NCI-H128 (cell line): Measurements from ENCODE around the gene EPHB2.
"Not testable (repeated sequence)": the region's sequence is repeated elsewhere in the genome, so short reads cannot be mapped to it uniquely, and the experiment has no call there.

Source experiments
- DNase-seq: peaks from one replicate; lab custom pipeline; 2025; ENCODE audit not compliant: unreplicated experiment; lab: John Stamatoyannopoulos, UW

The EPHB2 gene

GRCh38 chr1:22710701-22711049, at the start of gene EPHB2:
Gene EPHB2 (plus strand): TSS chr1:22710839. CDS start chr1:22710983, 144 bp downstream.
- peak; percentile 28 for DNase-seq

GRCh38 chr1:22661880-22662279, 48.8 kb upstream of the EPHB2 start:
- DNase-seq = no peak

DNA sequence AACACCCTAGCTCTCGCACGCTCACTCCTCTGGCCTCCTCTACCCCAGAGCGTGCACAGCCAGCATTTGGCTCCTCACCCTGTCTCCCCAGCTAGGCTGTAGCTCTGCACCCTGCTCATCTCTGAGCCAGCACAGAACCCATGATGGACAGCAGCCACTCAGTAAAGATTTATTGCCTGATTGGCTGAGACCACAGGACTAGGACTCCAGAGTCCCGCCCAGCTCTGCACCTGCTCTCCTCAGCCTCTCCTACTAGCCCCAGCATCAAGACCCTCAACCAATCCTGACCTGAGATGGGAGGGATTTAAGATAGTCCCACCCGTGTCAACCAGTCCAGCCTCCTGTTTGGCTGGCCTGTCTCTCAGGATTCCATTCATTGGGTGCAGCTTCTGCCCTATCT, 48.3 kb upstream of the EPHB2 start:
- no peak for DNase-seq

DNA sequence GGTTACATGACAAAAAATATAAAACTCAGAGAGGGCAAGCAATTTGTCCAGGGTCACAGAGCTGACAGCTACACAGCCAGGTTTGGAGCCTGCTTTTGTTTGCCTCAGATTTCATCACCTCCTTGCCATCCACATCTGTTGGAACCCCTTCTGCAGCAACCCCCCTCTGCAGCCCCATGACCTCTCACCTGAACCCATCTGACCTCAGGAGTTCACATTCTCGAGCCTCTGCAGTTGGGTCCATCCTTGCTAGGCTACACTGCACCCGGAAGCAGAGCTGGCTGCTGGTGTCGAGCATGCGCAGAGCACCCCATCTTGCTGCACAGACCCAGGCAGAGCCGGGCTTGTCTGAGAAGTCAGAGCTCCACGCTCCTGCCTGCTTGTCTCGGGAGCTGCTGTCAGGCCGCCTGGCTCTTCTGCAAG, 47.6 kb upstream of the EPHB2 start:
- no peak for DNase-seq

DNA sequence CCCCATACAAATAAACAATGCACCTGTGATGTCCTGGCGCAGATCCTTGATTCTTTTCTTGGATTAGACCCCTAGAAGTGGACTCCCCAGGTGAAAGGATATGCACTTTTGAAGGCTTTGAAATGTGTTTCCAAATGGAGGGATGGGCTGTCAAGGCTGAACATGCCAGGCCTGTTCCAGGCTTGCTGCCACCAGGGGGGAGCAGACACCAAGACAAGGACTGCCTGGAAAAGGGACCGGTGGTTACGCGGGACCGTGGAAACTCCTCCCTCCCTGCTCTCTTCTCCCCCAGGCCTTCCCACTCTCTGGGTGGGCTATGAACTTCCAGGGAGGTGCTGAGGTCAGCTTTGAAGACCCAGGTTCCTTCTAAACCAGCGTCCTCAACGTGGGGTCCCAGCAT, 44.9 kb upstream of the EPHB2 start:
- no peak for DNase-seq

DNA sequence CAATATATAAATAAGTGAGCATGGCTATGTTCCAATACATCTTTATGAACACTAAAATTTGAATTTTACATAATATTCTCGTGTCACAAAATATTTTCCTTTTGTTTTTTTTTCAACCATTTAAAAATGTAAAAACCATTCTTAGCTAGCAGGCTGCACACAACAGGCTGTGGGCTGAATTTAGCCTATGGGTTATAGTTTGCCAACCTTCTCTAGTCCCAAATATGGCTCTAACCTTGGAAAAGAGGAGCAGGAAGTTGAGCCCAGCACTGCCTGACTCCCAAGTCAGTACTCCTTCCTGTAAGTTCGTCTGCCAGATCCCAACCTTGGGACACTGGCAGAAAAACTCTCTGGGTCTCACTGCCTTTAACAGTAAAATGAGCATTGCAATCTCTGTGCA, 44.2 kb upstream of the EPHB2 start:
- DNase-seq = no peak

DNA sequence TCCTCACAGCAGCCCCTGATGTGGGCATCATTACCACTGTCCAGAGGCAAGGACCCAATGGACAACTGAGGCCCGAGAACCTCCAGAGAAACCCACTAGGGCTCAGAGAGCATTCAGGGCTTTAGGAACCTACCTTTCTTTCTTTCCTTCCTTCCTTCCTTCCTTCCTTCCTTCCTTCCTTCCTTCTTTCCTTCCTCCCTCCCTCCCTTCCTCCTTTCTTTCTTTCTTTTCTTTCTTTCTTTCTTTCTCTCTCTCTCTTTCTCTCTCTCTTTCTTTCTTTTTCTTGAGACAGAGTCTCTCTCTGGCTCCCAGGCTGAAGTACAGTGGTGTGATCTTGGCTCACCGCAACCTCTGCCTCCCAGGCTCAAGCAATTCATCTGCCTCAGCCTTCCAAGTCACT, 41.8 kb upstream of the EPHB2 start:
- DNase-seq = not testable (repeated sequence)

DNA sequence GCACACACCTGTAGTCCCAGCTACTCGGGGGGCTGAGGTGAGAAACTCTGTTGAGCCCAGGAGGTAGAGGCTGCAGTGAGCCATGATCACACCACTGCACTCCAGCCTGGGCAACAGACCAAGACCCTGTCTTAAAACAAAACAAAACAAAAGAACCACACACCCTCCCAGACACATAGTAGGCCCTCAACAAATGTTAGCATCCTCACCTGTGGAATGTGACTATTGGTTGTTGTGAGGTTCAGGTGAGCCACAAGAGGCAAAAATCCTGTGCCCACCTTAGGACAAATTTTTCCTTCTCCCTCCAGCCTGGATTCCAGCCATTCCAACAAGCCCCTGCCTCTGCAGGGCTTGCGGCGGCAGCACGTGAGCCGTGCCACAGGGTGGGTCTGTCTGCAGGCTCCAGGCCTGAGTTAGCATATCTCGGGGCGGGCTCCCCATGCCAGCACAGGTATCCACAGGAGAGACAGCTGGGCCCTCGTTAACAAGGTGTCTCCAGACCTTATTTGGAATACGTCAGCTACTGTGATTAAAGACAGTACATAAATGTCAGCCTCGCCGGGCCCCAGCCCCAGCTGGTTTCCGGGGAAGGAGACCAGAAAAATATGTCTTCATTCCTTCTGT, 40.2 kb upstream of the EPHB2 start:
- no peak for DNase-seq

- DNase-seq = no peak
Observed at GRCh38 chr1:22671999-22672398, 38.6 kb upstream of the EPHB2 start.

DNA sequence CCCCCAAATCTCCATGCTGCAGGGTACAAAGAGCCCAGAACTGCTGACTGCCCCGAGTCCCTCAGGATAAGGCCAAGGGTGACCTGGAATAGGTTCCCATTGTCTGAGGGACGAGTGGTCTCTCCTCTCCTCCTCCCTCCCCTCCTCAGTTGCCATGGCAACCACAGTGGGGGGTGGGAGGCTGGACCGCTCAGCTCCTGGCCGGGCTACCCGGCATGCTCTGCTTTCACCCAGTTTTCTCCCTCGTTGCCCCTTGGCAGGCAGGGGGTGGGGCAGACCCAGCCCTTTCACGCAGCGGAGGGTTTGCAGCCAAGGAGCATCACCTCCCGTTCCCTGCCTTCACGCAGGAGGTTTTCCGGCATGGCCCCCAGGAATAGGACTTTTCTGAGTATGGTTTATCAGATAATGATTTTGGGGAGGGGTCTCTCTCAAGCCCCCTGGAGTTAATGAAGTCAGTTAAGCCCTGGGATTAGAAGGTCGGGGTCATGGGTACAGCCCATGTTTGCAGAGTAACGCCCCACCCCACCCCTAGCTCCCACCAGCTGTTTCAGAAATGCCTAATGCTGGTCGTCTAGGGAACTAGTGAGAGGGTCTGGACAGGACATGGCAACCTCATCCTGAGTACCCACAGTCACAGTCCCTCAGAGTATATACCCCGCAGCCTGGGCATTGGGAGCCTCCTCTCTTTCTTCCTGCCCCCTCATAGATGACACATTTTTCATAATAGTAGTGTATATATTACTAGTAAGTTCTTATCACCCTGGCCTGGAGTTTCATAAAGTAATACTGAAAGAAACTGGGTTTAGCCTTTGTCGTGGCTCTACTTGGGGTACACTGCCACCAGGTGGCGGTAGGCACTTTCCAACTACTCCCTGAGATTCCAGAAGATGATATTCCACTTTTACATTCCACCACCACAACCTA, 36.9 kb upstream of the EPHB2 start:
- no peak for DNase-seq

DNA sequence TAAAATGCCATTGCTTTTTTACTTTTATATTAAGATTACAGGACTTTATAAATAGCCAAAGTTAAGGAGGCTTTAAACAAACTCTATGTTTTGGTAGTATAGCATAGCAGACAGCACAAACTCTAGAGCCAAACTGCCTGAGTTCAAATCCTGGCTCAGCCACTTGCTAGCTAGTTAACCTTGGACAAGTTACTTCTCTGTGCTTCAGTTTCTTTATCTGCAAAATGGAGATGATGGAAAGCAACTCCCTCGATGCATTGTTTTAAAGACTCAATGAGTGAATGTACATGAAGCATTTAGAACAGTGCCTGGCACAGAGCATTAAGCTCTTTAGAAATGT, 36.3 kb upstream of the EPHB2 start:
- no peak for DNase-seq

GRCh38 chr1:22676151-22676550, 34.5 kb upstream of the EPHB2 start:
- DNase-seq = not testable (repeated sequence)

GRCh38 chr1:22676916-22677583, 33.6 kb upstream of the EPHB2 start:
- DNase-seq = no peak

- no peak for DNase-seq
Observed at GRCh38 chr1:22677931-22678896, 32.4 kb upstream of the EPHB2 start.

- DNase-seq = no peak
Observed at GRCh38 chr1:22680726-22681125, 29.9 kb upstream of the EPHB2 start.

GRCh38 chr1:22681556-22682276, 28.9 kb upstream of the EPHB2 start:
- no peak for DNase-seq

- DNase-seq = no peak
Observed at GRCh38 chr1:22683547-22683946, 27.1 kb upstream of the EPHB2 start.

- no peak for DNase-seq
Observed at GRCh38 chr1:22685591-22686059, 25.0 kb upstream of the EPHB2 start.

DNA sequence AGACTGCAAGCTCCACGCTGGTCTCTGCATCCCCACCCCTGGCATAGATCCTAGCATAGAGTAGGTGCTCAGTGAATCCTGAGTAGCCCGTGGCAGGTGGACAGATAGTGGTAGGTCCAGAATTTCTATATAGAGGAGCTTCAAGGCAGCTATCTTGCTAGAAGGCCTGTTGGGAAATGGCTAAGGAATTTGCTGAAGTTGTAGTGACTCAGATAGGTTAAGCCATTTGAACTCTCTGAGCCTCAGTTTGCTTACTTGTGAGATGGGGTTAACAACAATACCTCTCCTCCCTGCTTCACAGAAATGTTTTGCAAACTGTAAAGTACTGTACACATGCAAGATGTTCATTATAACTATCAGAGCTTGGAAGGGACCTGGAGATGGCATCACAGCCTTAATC, 23.4 kb upstream of the EPHB2 start:
- DNase-seq = no peak

GRCh38 chr1:22688466-22688865, 22.2 kb upstream of the EPHB2 start:
- DNase-seq = no peak
